GM18517 (cell line): ENCODE measurements around the gene PRSS22.

Experiments used
- ATAC-seq: cut with Tn5 transposase; IDR thresholded peaks from one replicate; pipeline ENCODE4 v1.9.1; 2021; ENCODE audit warnings: mild to moderate bottlenecking, moderate library complexity; ENCODE audit not compliant: unreplicated experiment

Gene PRSS22

GRCh38 chr16:2817340-2818271, 40.4 kb downstream of the PRSS22 start:
- ATAC-seq, result no peak

- ATAC-seq, result no peak
These were observed 41.1 kb downstream of the PRSS22 start, which contains the start of gene PRSS21 for GRCh38 chr16:2816751-2817339. PRSS21 (plus strand) TSS chr16:2817237; CDS start chr16:2817269, 32 bp downstream.

DNA sequence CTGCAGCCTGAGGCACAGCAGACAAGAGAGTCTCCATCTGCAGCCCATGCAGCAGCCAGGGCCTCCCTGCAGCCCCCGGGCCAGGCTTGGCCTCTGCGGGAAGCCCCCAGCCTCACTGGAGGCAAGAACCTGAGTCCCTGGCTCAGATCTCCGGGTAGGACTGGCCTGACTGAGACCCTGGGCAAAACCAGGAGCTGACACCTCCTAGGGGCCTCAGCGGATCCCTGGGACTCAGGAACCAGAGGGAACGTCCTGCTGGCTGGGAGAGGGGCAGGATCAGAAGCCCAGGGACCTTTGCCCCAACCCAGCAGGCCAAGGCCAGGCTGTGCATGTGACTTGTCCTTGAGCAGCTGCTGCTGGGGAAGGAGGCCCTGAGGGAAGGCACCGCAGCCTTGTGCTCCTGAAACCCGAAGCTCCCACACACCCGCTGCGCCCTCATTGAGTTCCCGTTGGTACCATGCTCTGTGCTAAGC, 42.6 kb downstream of the PRSS22 start:
- ATAC-seq, result no peak

DNA sequence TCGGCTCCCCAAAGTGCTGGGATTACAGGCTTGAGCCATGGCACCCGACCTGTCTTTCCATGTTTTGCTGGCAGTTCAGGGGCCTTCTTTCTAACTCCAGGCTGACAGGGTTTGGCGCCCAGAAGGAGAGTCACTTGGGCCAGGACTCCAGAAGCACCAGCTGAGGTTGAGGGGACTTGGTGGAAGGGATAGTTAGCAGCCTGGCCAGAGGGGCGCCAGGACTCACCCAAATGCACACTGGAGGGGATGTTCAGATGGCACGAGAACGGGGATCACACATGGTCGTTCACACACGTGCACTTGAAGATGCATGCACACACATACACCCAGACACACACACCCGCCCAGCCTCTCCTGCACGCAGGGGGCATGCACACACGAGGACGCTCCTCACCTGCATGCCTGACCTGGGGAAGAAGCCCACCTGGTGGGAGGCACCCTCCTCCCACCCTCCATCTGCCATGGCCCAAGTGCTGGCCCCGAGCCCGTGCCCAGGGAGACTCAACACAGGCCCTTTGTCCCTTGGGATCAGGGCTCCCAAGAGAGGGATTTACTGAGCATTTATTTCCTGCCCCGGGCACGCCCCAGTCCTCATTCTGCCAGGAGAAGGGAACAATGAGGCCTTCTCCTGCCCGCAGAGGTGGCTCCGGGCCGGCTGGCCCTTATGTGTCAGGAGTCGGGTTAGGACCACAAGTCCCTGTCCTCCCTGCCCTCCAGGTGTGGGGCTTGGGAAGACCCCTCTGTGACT, 43.2 kb downstream of the PRSS22 start:
- no peak for ATAC-seq

DNA sequence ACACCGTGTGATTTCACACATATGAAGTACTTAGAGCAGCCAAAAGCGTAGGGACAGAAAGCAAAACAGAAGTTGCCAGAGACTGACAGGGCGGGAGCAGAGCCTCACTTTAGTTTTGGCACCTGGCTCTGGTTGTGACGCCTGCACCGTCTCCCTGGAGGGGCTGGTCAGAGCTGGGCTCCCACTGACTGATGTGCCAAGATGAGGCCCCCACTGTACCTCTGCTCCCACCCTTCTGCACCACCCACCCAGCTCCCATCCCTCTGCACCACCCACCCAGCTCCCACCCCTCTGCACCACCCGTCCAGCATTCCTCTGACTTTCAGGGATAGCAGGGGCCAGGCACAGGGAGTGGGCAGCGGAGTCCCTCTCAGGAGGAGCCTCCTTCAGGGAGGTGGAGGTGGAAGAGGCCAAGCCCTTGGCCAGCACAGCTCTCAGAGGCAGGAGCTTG, 44.2 kb downstream of the PRSS22 start:
- ATAC-seq, result no peak

DNA sequence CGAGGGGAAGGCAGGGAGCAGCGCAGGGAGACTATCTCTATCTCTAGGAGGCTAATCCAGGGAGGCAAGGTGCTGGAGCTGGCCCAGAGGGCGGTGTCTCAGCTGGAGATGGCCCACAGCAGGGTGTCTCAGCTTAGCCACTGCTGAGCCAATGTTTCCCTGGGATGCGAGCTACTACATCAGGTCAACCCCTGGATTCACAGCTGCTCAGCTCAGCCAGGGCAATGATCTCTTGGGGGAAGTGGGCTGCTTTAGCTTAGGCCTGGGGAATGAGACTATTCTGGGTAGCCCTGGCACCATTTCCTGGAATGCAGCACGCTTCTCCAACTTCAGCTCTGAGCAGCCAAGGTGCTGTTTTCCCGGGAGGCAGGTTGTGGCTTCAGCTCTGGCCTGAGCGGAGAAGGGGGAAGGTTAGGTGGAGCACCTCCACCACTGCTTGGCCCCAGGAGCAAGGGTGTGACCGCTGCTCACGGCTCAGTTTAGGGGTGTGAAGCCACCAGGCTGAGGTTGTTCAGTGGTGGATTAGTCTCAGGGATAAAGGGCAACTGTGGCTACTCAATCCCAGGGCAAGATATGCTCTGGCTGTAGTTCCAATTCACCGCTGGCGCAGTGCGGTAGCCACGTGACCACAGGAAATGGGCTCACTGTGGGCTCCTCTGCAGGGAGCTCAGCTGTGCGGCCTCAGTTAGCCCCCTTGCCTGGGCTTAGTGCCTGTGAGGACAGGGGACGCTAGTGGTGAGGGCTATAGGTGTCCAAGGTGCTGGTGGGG, 46.1 kb downstream of the PRSS22 start:
- no peak for ATAC-seq

DNA sequence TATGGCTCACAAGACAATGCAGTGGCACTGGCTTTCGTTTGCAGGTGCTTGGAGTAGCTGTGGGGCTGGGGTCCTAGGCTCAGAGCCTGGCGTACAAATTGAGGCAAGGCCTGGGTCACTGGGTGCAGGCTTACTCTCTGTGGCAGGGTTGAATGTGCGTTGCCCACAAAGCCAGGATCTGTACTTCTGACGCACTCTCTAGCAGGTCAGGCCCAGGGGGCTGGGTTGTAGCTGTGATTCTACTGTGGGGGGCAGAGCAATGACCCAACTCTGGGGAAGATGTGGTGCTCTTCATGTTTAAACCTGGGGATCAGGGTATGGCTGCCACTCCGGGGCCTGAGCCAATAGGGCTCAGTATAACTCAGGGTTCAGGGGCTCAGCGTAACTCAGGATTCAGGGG, 47.3 kb downstream of the PRSS22 start:
- no peak for ATAC-seq

GRCh38 chr16:2809149-2809760, 48.7 kb downstream of the PRSS22 start:
- no peak for ATAC-seq

GRCh38 chr16:2808181-2808580, 49.8 kb downstream of the PRSS22 start:
- no peak for ATAC-seq

GRCh38 chr16:2806286-2806685, 51.7 kb downstream of the PRSS22 start:
- no peak for ATAC-seq

GRCh38 chr16:2804728-2805127, 53.2 kb downstream of the PRSS22 start:
- no peak for ATAC-seq

DNA sequence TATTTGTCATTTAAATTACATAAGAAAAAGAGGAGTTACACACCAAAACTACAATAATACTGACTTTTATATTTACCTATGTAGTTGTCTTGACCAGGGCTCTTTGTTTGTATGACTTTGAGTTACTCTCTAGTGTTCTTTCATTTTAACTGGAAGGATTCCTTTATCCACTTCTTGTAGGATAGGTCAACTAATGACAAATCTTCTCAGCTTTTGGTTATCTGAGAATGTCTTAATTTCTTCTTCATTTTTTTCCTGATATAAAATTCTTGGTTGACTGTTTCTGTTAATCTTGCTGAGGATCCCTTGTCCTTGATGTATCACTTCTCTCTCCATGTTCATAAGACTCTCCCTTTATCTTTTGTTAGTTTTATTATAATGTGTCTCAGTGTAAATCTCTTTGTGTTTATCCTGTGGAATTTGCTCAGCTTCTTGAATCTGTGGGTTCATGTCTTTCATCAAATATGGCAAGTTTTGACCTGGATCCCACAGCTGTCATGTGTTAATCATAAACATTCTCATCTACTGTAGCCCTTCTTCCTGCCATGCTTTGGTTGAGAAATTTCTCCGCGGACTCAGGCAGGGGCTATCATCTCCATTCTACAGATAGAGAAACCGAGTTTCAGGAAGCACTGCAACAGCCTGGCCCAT, 54.3 kb downstream of the PRSS22 start:
- ATAC-seq, result no peak
